Stimulated activated CD8-positive, alpha-beta memory T cell treated with anti-CD3 and anti-CD28 coated beads, Interleukin-7, amount 100 ng/mL, for 24 hours (primary cell): ENCODE results near the gene PIP5K1A.
"Not testable (repeated sequence)": the region's sequence is repeated elsewhere in the genome, so short reads cannot be mapped to it uniquely, and the experiment has no call there.

ENCODE experiments used
- DNase-seq: peaks from one replicate; pipeline ENCODE4 v3.0.0-alpha.2; 2020; ENCODE audit warnings: low read depth

The PIP5K1A gene

DNA sequence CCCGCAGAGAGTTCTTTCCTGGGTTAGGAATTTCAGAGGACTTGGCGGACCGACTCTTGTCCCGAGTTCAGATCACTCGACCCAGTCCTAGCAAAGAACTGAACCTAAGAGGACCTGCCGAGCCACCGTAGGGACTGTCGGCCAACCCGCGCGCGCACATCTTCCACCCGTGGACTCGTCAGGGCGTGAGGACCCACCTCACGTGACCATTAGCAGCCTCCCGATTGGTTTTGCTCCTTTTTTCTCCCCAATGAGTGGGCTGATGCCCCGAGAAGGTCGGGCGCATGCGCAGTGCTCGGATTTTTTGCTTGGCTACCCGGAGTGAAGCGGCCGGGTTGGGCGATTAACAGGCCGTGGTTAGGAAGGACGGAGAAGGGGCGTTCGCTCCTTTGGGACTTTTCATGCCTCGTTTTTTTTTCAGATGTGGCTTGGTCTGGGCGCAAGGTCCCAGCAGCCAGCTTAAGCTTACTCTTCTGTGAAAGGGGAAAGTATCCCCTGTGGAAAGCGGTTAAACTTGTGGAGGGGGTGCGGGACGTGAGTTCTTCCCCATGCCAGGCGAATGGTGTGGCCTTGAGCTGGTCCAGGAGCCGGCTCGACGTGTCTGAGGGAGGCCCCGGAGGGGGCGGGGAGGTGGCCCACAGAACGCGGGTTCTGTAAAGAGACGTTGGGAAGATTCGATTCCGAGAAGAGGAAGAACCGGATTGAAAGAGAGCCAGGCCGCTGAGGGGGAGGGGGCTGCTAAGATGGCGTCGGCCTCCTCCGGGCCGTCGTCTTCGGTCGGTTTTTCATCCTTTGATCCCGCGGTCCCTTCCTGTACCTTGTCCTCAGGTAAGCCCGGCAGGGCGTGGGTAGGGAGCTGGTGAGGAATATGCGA lies at the start of gene PIP5K1A:
Gene PIP5K1A (plus strand): TSS at position 299 of the 874 bp plus-strand sequence. CDS start 445 bp downstream, at position 744.
- DNase-seq, result peak; percentile 99

DNA sequence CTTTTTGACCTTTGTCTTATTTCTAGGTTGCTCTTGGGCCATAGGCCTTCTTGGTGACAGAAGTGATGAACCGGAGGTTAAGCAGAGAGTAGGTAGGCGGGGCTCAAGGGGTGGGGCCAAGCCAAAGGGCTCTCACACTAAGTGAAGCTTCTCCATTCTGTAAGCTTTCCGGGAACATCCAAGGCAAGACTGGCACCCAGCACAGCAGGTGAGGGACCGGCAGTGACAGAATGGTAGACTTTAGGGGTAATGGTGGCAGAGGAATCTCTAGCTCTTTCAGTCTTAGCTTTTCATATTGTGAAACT lies 41.9 kb upstream of the PIP5K1A start, which contains the start of gene TNFAIP8L2:
Gene TNFAIP8L2 (plus strand): TSS at position 135 of the 305 bp plus-strand sequence. CDS start 2,049 bp downstream, outside the sequence.
- DNase-seq, result peak; percentile 69

DNA sequence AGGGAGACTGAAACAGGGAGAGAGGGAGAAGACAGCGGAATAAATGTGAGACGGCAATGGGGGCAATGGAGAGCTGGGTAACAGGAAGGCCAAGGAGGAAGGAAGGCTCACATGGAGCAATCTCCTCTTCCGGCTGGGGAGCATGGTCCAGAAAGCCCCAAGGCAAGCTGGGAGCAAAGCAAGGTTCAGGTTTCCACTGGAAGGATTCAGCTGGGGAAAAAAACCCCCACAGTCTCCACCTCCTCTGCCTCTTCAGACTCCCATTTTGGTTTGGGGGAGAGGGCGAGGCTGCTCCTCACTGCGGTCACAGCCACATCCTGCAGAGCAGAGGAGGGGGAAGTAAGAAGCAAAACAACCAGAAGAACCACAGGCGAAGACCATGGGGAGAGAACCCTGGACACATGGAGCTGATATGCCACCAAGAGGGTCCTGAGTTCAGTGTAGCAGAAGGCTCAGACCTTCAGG lies 41.3 kb upstream of the PIP5K1A start:
- no peak for DNase-seq

- no peak for DNase-seq
Observed at GRCh38 chr1:151158326-151158725, 40.0 kb upstream of the PIP5K1A start.

DNA sequence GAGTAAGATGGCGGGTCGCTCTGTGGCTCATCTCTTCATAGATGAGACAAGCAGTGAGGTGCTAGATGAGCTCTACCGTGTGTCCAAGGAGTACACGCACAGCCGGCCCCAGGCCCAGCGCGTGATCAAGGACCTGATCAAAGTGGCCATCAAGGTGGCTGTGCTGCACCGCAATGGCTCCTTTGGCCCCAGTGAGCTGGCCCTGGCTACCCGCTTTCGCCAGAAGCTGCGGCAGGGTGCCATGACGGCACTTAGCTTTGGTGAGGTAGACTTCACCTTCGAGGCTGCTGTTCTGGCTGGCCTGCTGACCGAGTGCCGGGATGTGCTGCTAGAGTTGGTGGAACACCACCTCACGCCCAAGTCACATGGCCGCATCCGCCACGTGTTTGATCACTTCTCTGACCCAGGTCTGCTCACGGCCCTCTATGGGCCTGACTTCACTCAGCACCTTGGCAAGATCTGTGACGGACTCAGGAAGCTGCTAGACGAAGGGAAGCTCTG lies 39.6 kb upstream of the PIP5K1A start:
- no peak for DNase-seq

DNA sequence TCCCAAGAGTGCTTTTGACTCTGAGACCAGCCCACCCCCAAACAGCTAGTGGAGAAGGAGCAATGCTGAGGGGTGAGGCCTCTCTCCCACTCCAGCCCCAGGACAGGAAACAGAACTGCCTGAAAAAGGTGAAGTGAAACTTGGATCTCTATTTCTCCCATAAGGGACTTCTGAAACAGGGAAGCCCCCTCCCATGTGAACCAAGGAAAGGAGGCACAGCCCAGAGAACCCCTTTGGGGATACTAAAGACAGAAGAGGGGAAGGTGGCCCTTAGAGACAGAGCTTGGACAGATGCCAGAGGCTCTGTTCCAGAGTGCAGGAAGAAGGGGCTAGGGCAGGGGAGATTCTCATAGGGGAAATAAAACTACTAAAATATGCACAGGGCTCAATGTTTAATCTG lies 39.0 kb upstream of the PIP5K1A start:
- DNase-seq, result no peak

DNA sequence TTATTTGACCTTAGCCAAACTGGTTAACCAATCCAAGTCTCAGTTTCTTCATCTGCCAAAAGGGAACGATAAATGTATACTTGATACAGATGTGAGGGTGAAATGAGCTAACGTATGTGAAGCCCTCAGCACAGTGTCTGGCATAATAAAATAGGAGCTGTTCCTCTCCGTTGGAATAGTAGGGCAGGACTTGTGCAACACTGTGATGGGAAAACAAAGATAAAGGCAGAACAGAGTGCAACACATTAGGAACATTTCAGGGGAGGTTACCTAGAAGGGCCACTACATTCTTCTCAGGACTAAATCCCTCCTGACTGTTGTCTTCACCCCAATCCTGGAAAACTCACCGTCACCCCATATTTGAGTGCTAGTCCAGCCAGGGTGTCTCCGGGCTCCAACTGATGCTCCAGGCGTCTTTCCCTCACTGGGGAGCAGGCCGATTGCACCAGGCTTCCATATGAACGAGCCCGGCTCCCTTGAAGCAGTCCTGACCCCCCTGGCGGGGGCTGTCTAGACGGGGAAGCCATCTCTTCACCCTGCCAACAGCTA lies 33.5 kb upstream of the PIP5K1A start:
- no peak for DNase-seq

- no peak for DNase-seq
Observed at GRCh38 chr1:151165281-151165737, 33.0 kb upstream of the PIP5K1A start.

- peak; percentile 88 for DNase-seq
Observed at GRCh38 chr1:151165738-151166504, 32.4 kb upstream of the PIP5K1A start, which contains the start of the genes LYSMD1 and SCNM1. LYSMD1 (minus strand) TSS chr1:151165902; CDS start chr1:151165258, 644 bp downstream. SCNM1 (plus strand) TSS chr1:151166144; CDS start chr1:151166153, 9 bp downstream.

GRCh38 chr1:151166505-151166956 lies 31.8 kb upstream of the PIP5K1A start:
- no peak for DNase-seq

DNA sequence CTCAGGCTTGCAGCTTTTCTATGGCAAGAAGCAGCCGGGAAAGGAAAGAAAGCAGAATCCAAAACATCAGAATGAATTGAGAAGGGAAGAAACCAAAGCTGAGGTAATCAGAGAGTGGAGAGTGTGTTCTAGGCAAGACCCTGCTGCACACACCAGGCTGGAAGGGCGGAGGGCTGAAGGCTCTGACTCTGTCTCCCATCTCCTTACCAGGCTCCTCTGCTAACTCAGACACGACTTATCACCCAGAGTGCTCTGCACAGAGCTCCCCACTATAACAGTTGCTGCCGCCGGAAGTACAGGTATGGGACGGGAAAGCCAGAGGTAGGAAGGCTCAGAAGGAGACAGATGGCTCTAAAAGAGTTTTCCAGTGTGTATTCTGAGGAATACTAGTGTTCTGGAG lies 31.2 kb upstream of the PIP5K1A start:
- DNase-seq, result no peak

GRCh38 chr1:151171190-151171589 lies 27.2 kb upstream of the PIP5K1A start:
- no peak for DNase-seq

GRCh38 chr1:151175041-151175741 lies 23.2 kb upstream of the PIP5K1A start:
- no peak for DNase-seq

GRCh38 chr1:151175863-151176262 lies 22.5 kb upstream of the PIP5K1A start, which contains the start of gene TMOD4:
TMOD4 (minus strand) TSS chr1:151175981; CDS start chr1:151174875, 1,106 bp downstream.
- DNase-seq, result no peak

DNA sequence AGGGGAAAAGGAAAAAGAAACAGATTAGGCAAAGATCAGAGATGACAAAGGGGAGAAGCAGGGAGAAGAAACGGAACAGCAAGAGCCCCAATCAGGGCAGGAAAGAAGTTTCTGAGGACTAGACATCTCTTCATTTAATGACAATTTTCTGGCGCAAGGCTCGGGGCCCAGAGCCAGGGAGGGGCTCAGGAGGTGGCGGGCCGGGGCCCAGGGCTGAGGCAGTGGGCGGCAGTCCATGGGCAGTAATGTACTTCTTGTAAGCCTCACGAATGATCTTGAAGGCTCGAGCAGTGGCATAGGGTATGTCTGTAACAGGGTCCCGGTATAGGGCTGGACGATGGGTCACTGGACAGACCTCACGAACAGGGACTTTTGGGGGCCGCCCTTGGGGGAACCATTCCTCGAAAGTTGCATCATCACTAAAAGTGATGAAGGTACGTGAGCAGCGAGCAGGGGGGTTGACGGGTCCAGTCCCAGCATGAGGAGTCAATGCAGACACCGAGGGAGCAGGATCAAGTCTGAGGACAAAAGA lies 21.8 kb upstream of the PIP5K1A start:
- DNase-seq, result no peak

DNA sequence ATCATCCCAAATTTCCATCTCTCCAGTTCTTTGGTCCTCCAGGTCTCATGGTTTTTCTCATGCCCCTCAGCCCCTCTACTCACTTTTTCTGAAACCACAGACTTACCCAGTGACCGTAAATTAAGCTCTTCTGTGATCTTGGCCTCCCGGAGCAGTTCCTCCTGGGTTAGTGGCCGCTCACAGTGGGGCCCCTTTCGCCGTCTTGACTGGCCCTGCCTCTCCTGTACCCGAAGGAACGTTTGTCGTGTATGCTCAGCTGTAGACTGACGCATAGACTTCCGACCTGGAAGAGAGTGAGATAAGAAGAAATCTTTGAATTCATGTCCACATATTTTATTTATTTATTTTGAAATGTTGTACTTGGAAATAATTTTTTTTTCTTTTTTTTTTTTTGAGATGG lies 14.1 kb upstream of the PIP5K1A start:
- no peak for DNase-seq

- no peak for DNase-seq
Observed at GRCh38 chr1:151187205-151187604, 11.1 kb upstream of the PIP5K1A start.

GRCh38 chr1:151188667-151189066 lies 9.7 kb upstream of the PIP5K1A start:
- not testable (repeated sequence) for DNase-seq

DNA sequence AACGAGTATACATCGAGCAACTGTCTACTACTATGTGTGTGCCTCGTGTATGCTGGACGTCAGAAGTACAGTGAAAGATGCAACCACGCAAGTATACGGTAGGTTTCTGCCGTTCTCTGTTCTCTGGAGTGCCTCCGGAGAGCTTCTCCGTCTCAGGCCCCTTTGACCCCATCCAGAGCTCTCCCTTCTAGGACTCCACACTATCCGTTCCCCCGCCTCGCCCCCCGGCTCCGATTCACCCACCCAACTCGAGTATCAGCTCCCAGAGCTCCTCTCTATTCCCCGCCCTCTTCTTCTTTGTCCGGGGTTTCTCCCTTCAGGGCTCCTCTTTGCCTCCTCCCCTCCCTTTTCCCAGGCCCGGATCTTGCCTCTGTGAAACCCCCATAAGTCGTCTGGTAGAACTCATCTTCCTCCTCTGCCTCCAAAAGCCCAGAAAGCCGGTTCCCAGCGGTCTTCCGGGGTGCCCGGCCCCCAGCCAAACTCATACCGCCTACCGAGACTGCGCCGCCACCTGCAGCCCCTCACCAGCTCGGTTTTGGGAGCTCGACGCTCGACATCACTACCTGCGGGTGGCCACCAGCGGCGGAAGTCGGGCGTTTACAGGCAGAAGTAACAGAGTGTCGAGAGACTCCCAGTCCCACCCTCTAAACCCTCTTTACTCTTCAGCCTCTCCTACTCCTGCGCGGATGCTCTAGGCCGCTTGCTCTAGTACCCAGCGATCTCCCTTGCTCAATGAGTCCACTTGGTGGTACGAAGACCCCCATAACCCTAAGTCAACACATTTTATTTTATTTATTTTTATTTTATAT lies 8.5 kb upstream of the PIP5K1A start, which contains the start of gene VPS72:
Gene VPS72 (minus strand): TSS at position 561 of the 809 bp plus-strand sequence. CDS start 76 bp downstream, at position 485.
- DNase-seq, result peak; percentile 72

DNA sequence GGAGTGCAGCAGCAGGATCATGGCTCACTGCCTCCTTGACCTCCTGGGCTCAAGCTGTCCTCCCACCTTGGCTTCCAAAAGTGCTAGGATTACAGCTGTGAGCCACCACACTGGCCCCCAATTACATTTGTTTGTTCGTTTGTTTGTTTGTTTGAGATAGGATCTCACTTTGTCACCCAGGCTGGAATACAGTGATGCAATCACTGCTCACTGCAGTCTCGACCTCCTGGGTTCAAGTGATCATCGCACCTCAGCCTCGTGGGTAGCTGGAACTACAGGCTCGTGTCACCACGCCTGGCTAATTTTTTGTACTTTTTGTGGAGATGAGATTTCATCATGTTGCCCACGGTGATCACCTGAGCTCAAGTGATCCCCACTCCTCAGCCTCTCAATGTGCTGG lies 6.3 kb upstream of the PIP5K1A start:
- DNase-seq, result no peak
